CD4-positive, alpha-beta T cell treated with Interferon alpha-2 for 1 hour (primary cell): ENCODE measurements around the gene SPDYE16.
"Not testable (repeated sequence)": the region's sequence is repeated elsewhere in the genome, so short reads cannot be mapped to it uniquely, and the experiment has no call there.

Experiments used
- DNase-seq, 2 donors: peaks; one replicate each; pipeline ENCODE4 v3.0.0-alpha.2; 2020 to 2022

The SPDYE16 gene

GRCh38 chr7:76543197-76543596 is at the start of gene SPDYE16:
Gene SPDYE16 (minus strand): TSS chr7:76543297. CDS start chr7:76541459, 1,838 bp downstream.
- DNase-seq: not testable (repeated sequence)

DNA sequence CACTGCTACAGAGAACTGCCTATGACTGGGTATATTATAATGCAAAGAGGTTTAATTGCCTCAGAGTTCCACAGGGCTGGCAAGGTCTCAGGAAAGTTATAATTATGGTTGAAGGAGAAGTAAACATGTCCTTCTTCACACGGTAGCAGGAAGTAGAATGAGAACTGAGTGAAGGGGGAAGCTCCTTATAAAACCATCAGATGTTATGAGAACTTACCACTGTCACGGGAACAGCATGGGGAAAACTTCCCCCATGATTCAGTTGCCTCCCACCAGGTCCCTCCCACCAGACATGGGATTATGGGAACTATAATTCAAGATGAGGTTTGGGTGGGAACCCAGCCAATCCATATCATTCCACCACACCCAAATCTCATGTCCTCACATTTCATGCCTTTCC is 49.6 kb upstream of the SPDYE16 start:
- DNase-seq: not testable (repeated sequence)

DNA sequence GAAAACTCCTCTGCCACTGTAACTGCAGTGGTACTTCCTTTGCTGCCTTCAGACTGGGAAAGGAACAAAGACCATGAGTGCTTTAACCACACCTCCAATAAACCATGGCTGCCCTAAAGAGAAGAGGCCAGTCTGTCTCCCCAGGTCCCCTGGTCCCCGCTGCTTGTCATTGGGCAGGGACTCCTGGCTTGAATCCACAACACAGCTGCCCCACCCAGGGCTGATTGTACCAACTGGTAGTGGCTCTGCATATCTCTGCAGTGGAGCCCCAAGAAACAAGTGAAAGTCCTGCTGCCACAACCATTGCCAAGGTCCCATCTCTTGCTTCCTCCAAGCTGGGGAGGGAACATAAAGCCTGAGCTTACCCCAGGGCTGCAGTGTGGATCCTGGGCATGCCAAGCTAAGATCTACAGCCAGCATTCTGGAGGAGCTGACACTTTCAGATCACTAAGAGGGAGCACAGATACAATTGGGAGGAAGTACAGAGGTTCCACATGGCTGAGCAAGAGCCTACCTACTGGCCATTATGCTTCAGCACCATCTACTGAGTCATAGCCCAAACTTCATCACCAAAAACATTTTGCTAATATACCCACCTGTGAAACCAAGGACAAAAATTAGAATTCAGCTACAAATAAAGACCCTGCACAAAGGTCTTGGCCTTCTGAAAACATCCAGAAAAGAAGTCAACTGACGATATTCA is 48.7 kb upstream of the SPDYE16 start:
- DNase-seq: not testable (repeated sequence)

DNA sequence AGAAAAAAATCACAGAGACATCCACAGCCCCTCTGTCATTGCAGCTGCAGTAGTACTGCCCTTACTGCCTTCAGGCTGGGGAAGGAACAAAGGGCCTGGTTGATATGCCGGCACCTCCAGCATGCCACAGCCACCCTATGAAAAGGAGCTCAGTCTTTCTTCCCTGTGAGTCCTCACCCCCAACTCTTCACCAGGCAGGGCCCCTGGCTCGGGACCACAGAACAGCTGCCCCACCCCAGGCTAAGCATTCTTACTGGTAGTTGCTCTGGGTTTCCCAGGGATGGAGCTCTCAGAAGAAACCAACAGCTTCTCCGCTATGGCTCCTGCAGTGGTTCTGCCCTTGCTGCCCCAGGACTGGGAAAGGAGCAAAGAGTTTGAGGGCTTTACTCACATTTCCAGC is 47.9 kb upstream of the SPDYE16 start:
- not testable (repeated sequence) for DNase-seq

- not testable (repeated sequence) for DNase-seq
Observed at GRCh38 chr7:76588586-76588985, 45.5 kb upstream of the SPDYE16 start.

- DNase-seq: not testable (repeated sequence)
Observed at GRCh38 chr7:76586585-76587315, 43.7 kb upstream of the SPDYE16 start.

- DNase-seq: not testable (repeated sequence)
Observed at GRCh38 chr7:76583636-76584281, 40.7 kb upstream of the SPDYE16 start.

DNA sequence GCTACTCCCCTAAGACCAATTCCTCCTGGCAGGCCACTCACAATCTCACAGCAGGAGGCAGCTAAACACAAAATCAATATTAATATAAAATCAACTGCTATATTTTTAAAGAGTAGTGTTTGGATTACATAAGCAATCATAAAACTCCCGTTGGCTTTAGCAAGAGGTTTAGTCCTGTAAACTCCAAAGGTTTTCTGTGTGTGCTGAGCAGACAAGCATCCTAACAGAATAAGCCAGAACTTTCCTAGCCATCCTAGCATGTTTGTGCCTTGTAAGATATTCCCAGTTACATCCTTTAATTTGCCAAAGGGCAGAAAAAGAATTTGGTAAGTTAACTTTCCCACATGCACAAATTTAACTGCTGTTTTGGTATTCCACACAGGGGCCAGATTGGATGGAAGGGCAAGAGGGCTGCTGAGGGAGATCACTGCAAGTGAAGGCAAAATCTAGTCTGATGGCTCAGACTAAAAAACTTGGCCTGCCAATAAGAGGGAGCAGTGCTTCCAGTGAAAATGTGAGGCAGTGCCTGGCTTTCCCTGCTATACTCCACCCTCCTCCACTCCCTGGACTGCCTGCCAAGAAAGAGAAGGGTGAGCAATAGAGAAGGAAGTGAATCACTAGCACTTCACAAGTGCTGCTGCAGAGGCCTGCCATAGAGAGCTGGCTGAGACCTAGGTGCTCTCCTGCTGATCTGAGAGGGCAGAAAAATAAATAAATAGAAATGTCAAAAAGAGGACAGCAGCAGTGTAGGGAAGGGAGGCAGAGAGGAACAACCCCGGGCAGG is 39.9 kb upstream of the SPDYE16 start:
- not testable (repeated sequence) for DNase-seq

- not testable (repeated sequence) for DNase-seq
Observed at GRCh38 chr7:76575919-76576655, 33.0 kb upstream of the SPDYE16 start.

- not testable (repeated sequence) for DNase-seq
Observed at GRCh38 chr7:76575431-76575830, 32.3 kb upstream of the SPDYE16 start.

- DNase-seq: not testable (repeated sequence)
Observed at GRCh38 chr7:76572296-76572695, 29.2 kb upstream of the SPDYE16 start.

GRCh38 chr7:76570324-76570775 is 27.3 kb upstream of the SPDYE16 start:
- not testable (repeated sequence) for DNase-seq

GRCh38 chr7:76568742-76569141 is 25.6 kb upstream of the SPDYE16 start:
- not testable (repeated sequence) for DNase-seq

DNA sequence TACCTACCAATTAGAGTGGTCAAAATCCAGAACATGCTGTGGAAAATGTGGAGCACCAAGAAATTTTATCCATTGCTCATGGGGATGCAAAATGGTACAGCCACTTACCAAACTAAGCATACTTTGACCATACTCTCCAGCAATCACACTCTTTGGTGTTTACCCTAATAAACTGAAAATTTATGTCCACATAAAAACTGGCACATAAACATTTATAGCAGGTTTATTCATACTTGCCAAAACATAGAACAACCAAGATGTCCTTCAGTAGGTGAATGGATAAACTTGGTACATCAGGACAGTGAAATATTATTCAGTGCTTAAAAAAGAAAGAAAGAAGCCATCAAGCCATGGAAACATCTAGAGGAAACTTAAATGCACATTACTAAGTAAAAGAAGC is 24.7 kb upstream of the SPDYE16 start:
- not testable (repeated sequence) for DNase-seq

DNA sequence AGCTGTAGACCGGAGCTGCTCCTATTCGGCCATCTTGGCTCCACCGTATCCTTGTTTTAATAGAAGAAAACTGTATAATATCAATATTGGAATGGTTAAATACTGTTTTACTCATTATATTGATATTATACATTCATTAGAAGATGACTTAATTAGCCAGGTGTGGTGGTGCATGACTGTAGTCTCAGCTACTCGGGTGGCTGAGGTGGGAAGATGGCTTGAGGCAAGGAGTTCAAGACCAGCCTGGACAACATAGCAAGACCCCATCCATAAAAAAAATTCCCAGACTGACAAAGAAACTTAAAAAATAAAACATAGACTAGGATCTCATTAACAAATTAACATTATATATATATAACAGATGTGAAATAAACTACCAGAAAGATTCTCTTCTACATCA is 24.2 kb upstream of the SPDYE16 start:
- not testable (repeated sequence) for DNase-seq

- DNase-seq: not testable (repeated sequence)
Observed at GRCh38 chr7:76565001-76565400, 21.9 kb upstream of the SPDYE16 start.

DNA sequence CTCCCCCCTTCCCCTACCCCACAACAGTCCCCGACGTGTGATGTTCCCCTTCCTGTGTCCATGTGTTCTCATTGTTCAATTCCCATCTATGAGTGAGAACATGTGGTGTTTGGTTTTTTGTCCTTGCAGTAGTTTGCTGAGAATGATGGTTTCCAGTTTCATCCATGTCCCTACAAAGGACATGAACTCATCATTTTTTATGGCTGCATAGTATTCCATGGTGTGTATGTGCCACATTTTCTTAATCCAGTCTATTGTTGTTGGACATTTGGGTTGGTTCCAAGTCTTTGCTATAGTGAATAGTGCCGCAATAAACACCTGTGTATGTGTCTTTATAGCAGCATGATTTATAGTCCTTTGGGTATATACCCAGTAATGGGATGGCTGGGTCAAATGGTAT is 18.2 kb upstream of the SPDYE16 start:
- not testable (repeated sequence) for DNase-seq

DNA sequence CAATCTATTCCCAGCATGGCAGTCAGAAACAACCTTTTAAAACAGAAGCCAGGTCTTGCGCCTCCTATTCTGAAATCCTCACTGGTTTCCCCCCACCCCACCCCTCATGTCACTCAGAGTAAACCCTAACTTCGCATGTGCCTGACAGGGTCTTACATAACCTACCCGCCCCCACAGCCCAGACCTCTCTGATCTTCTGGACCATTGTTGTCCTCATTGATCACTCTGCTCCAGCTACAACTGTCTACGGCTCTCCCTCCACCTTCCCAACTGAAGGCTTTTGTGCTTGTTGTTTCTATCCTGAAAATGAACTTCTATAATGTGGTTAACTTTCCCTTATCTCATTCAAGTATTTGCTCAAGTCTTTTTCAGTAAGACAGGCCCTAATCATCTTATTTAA is 17.1 kb upstream of the SPDYE16 start:
- not testable (repeated sequence) for DNase-seq

DNA sequence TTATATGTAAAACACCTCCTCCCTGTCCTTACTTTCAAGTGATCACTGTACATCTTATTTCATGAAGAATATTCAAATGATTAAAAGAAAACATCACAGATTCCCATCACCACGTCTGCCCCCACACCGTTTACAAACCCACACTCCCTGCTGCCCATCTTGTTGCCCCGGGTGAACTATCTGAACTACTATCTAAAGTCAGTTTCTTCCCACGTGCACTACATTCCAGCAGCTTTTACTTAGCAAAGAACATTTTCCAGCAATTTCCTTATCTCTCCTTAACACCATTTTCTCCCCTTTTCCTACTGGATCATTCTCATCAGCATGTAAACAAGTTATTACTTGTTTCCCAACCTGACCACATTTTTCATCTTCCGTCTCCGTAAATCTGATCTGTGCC is 16.6 kb upstream of the SPDYE16 start:
- DNase-seq: not testable (repeated sequence)

DNA sequence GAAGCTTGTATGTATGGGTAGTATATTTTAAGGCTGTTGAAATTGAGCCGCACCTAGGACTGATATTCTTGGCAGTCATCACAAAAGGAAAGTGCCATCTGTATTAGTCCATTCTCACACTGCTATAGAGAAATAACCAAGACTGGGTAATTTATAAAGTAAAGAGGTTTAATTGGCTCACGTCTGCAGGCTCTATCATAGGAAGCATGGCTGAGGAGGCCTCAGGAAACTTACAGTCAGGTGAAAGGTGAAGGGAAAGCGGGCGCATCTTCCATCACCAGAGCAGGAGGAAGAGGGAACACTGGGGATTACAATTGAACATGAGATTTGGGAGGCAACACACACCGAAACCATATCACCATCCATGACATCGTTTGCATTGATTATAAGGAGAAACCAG is 8.9 kb upstream of the SPDYE16 start:
- DNase-seq: not testable (repeated sequence)

- not testable (repeated sequence) for DNase-seq
Observed at GRCh38 chr7:76549855-76550248, 6.8 kb upstream of the SPDYE16 start.
